ENCODE data around the gene IMP4.

IMP4 gene

DNA sequence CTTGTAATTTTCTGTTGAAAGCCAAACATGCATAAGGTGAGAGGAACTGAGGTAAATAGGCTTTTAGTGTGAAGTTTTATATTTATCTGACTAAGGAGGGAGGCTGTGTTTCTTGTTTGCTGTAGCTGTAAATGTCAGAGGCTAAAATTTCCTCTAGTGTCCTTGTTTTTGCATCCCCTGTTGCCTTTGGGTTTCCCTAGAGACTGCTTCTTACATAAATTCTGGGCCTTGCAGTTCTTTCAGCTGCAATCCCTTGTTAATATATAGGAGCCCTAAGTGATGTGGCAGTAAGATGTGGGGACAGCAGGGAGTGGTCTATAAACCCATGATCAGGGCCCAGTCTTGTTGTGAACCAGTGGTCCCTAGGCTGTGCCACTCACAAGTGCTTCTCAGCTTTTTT lies 7.5 kb upstream of the IMP4 start:
- TF ChIP-seq, protein P1, sequence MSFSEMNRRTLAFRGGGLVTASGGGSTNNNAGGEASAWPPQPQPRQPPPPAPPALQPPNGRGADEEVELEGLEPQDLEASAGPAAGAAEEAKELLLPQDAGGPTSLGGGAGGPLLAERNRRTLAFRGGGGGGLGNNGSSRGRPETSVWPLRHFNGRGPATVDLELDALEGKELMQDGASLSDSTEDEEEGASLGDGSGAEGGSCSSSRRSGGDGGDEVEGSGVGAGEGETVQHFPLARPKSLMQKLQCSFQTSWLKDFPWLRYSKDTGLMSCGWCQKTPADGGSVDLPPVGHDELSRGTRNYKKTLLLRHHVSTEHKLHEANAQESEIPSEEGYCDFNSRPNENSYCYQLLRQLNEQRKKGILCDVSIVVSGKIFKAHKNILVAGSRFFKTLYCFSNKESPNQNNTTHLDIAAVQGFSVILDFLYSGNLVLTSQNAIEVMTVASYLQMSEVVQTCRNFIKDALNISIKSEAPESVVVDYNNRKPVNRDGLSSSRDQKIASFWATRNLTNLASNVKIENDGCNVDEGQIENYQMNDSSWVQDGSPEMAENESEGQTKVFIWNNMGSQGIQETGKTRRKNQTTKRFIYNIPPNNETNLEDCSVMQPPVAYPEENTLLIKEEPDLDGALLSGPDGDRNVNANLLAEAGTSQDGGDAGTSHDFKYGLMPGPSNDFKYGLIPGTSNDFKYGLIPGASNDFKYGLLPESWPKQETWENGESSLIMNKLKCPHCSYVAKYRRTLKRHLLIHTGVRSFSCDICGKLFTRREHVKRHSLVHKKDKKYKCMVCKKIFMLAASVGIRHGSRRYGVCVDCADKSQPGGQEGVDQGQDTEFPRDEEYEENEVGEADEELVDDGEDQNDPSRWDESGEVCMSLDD (tag by site-specific recombination; IDR thresholded peaks at IDR 0.05) = no peak
- no peak for TF ChIP-seq ZNF670 (tag by site-specific recombination; IDR thresholded peaks at IDR 0.05; ENCODE audit: low read depth)
- TF ChIP-seq ZNF19 (tag by site-specific recombination; IDR thresholded peaks at IDR 0.05; ENCODE audit: low read depth) = no peak
- TF ChIP-seq, protein P2, sequence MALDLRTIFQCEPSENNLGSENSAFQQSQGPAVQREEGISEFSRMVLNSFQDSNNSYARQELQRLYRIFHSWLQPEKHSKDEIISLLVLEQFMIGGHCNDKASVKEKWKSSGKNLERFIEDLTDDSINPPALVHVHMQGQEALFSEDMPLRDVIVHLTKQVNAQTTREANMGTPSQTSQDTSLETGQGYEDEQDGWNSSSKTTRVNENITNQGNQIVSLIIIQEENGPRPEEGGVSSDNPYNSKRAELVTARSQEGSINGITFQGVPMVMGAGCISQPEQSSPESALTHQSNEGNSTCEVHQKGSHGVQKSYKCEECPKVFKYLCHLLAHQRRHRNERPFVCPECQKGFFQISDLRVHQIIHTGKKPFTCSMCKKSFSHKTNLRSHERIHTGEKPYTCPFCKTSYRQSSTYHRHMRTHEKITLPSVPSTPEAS (tag by site-specific recombination; IDR thresholded peaks at IDR 0.05) = no peak
- TF ChIP-seq, protein P3, sequence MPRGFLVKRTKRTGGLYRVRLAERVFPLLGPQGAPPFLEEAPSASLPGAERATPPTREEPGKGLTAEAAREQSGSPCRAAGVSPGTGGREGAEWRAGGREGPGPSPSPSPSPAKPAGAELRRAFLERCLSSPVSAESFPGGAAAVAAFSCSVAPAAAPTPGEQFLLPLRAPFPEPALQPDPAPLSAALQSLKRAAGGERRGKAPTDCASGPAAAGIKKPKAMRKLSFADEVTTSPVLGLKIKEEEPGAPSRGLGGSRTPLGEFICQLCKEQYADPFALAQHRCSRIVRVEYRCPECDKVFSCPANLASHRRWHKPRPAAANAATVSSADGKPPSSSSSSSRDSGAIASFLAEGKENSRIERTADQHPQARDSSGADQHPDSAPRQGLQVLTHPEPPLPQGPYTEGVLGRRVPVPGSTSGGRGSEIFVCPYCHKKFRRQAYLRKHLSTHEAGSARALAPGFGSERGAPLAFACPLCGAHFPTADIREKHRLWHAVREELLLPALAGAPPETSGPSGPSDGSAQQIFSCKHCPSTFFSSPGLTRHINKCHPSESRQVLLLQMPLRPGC (tag by site-specific recombination; IDR thresholded peaks at IDR 0.05) = no peak
- no peak for TF ChIP-seq TCF7L2 (IDR thresholded peaks at IDR 0.05; ENCODE audit: borderline replicate concordance, low read depth, low read length)
- no peak for TF ChIP-seq ZNF510 (tag by site-specific recombination; IDR thresholded peaks at IDR 0.05; ENCODE audit: insufficient replicate concordance)
- TF ChIP-seq, protein P4, sequence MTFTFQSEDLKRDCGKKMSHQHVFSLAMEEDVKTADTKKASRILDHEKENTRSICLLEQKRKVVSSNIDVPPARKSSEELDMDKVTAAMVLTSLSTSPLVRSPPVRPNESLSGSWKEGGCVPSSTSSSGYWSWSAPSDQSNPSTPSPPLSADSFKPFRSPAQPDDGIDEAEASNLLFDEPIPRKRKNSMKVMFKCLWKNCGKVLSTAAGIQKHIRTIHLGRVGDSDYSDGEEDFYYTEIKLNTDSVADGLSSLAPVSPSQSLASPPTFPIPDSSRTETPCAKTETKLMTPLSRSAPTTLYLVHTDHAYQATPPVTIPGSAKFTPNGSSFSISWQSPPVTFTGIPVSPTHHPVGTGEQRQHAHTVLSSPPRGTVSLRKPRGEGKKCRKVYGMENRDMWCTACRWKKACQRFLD (tag by site-specific recombination; IDR thresholded peaks at IDR 0.05) = no peak
- TF ChIP-seq ZNF335 (tag by site-specific recombination; conservative IDR thresholded peaks at IDR 0.05) = no peak
- no peak for TF ChIP-seq YY2 (tag by site-specific recombination; IDR thresholded peaks at IDR 0.05)
- TF ChIP-seq, protein P5, sequence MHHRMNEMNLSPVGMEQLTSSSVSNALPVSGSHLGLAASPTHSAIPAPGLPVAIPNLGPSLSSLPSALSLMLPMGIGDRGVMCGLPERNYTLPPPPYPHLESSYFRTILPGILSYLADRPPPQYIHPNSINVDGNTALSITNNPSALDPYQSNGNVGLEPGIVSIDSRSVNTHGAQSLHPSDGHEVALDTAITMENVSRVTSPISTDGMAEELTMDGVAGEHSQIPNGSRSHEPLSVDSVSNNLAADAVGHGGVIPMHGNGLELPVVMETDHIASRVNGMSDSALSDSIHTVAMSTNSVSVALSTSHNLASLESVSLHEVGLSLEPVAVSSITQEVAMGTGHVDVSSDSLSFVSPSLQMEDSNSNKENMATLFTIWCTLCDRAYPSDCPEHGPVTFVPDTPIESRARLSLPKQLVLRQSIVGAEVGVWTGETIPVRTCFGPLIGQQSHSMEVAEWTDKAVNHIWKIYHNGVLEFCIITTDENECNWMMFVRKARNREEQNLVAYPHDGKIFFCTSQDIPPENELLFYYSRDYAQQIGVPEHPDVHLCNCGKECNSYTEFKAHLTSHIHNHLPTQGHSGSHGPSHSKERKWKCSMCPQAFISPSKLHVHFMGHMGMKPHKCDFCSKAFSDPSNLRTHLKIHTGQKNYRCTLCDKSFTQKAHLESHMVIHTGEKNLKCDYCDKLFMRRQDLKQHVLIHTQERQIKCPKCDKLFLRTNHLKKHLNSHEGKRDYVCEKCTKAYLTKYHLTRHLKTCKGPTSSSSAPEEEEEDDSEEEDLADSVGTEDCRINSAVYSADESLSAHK (tag by site-specific recombination; IDR thresholded peaks at IDR 0.05) = no peak
- no peak for TF ChIP-seq ZNF146 (tag by site-specific recombination; IDR thresholded peaks at IDR 0.05)
- TF ChIP-seq, protein P6, sequence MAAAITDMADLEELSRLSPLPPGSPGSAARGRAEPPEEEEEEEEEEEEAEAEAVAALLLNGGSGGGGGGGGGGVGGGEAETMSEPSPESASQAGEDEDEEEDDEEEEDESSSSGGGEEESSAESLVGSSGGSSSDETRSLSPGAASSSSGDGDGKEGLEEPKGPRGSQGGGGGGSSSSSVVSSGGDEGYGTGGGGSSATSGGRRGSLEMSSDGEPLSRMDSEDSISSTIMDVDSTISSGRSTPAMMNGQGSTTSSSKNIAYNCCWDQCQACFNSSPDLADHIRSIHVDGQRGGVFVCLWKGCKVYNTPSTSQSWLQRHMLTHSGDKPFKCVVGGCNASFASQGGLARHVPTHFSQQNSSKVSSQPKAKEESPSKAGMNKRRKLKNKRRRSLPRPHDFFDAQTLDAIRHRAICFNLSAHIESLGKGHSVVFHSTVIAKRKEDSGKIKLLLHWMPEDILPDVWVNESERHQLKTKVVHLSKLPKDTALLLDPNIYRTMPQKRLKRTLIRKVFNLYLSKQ (tag by site-specific recombination; IDR thresholded peaks at IDR 0.05; ENCODE audit: borderline replicate concordance) = no peak
- no peak for TF ChIP-seq ZNF707 (tag by site-specific recombination; IDR thresholded peaks at IDR 0.05)
- no peak for TF ChIP-seq ZNF560 (tag by site-specific recombination; IDR thresholded peaks at IDR 0.05; ENCODE audit: borderline replicate concordance)
- no peak for TF ChIP-seq ZNF16 (tag by site-specific recombination; IDR thresholded peaks at IDR 0.05; ENCODE audit: low read depth)
- TF ChIP-seq ZNF654 (tag by site-specific recombination; IDR thresholded peaks at IDR 0.05; ENCODE audit: low read depth) = no peak
- Histone ChIP-seq H3K4me3 (ENCODE audit: low read depth, low read length) (no peak overlapping the region), H3K36me3 (ENCODE audit: control insufficient read depth in 2 of 2, insufficient read depth in 1 of 2, low read length in 2 of 2) (peaks cover 0 to 19% of the 10 kb centered on the region in 2 experiments; a peak in 1 of 3 replicates), H3K4me1 (ENCODE audit: control insufficient read depth, insufficient read depth, low read length) (no peaks in the 10 kb centered on the region), H3K9me3 (ENCODE audit: control insufficient read depth, insufficient read depth, low read depth, low read length) (no peaks in the 10 kb centered on the region), H3K27ac (ENCODE audit: extremely low read depth, low read depth, low read length) (no peak overlapping the region)
- ChIA-PET POLR2A (no interaction called here), CTCF (interaction anchor here (0.9 to 5.9 kb wide), 4 partner anchors 38 to 399 kb away, joined by 3 to 41 read pairs (median 9); partner anchors contain the start of genes MZT2B and SMPD4)
